SJCRH30 (cell line): ENCODE measurements around the gene ODC1. TPM values are rescaled to one million over a fixed set of nuclear protein-coding genes. Genes with fewer than 3 reads are reported as not detected.
A peak's percentile ranks its signal among the peaks of the same experiment; 100 is the strongest.
"Not testable (repeated sequence)": the region's sequence is repeated elsewhere in the genome, so short reads cannot be mapped to it uniquely, and the experiment has no call there.

Experiments
- DNase-seq, 2 experiments: peaks; one replicate each; pipeline ENCODE4 v3.0.0-alpha.2; 2015 to 2020
- H3K27ac ChIP-seq: fragments of 250-450 bp; sonication (Bioruptor Pico); 2 replicates; pipeline ENCODE4 v1.5.1; 2020; ENCODE audit warnings: mild to moderate bottlenecking, moderate library complexity
- H3K27me3 ChIP-seq: fragments of 250-450 bp; sonication (Bioruptor Pico); 2 replicates; pipeline ENCODE4 v1.5.1; 2020; ENCODE audit warnings: mild to moderate bottlenecking, moderate library complexity
- H3K36me3 ChIP-seq: fragments of 250-450 bp; sonication (Bioruptor Pico); 2 replicates; pipeline ENCODE4 v1.5.1; 2020; ENCODE audit warnings: mild to moderate bottlenecking, moderate library complexity
- H3K4me1 ChIP-seq: fragments of 250-450 bp; sonication (Bioruptor Pico); 2 replicates; pipeline ENCODE4 v1.5.1; 2020; ENCODE audit warnings: mild to moderate bottlenecking, moderate library complexity
- H3K4me3 ChIP-seq: fragments of 250-450 bp; sonication (Bioruptor Pico); 2 replicates; pipeline ENCODE4 v1.5.1; 2020; ENCODE audit warnings: mild to moderate bottlenecking, moderate library complexity
- H3K9me3 ChIP-seq: fragments of 250-450 bp; sonication (Bioruptor Pico); replicated peaks from 2 replicates; pipeline ENCODE4 v1.5.1; 2020; ENCODE audit warnings: mild to moderate bottlenecking, moderate library complexity
- total RNA-seq: library from RNA; depleted of rRNA; stranded (reverse); fragments of >200 nt; shearing (Covaris generic); gene quantifications from 2 replicates; pipeline ENCODE4 v1.2.3, GENCODE V29; 2014

ODC1 gene
- total RNA-seq, 1 experiment from 2014 or later, result 380 TPM

DNA sequence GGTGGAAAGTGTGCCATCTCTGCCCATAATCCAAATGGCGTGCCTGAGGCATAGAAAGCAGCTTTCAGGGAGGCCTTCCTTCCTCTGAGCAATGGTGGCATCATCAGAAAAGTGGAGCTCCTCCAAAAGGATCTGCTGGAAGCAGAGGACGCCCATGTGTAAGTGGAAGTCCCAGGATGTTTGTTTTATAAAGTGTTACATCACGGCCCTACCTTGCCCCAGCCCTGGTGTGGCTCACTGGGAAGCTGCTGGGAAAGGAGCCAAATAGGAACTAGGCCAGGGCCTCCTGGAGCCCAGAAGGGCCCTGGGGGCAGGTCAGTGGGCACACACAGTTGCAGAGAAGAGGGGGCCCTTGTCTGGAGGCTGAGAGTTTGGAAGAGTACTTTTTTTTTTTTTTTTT lies 4.2 kb upstream of the ODC1 start:
- Histone ChIP-seq H3K27me3 (no peaks in the 10 kb centered on the region), H3K4me3 (no peak overlapping the region), H3K4me1 (peaks cover 22% of the 10 kb centered on the region), H3K9me3 (no peaks in the 10 kb centered on the region; the same call in 1 of the 2 replicates), H3K36me3 (no peaks in the 10 kb centered on the region), H3K27ac (no peak overlapping the region)
- peak; percentile 87 to 92 for DNase-seq

DNA sequence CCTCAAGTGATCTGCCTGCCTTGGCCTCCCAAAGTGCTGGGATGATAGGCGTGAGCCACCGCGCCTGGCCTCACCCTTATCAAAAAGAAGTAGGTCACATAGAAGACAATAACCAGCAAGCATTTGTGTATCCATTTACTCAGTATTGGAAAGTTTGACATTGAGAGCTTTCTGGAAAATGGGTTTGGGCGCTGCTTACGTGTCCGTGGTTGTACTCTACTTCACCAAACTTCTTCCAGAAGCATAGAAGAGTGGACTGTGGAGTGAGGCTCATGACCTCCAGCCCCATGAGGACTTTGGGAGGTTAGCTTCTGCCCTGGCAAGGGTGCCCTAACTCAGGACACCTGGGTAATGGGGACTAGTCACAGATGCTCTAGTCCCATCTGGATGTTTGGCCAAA lies 3.7 kb upstream of the ODC1 start:
- no peaks in the 10 kb centered on the region for H3K27me3 ChIP-seq
- no peaks in the 10 kb centered on the region for H3K36me3 ChIP-seq
- no peaks in the 10 kb centered on the region; the same call in 1 of the 2 replicates for H3K9me3 ChIP-seq
- no peak for DNase-seq
- no peak overlapping the region for H3K27ac ChIP-seq
- H3K4me3 ChIP-seq, result no peak overlapping the region
- H3K4me1 ChIP-seq, result peaks cover 22% of the 10 kb centered on the region

GRCh38 chr2:10449838-10450691 lies 1.9 kb upstream of the ODC1 start:
- Histone ChIP-seq H3K27ac (no peak overlapping the region), H3K4me1 (peaks cover 29% of the 10 kb centered on the region), H3K9me3 (no peaks in the 10 kb centered on the region; the same call in 1 of the 2 replicates), H3K4me3 (no peak overlapping the region), H3K27me3 (no peaks in the 10 kb centered on the region), H3K36me3 (peaks cover 2% of the 10 kb centered on the region)
- DNase-seq, result no peak

GRCh38 chr2:10449486-10449831 lies 1.3 kb upstream of the ODC1 start:
- no peak overlapping the region for H3K4me3 ChIP-seq
- no peak overlapping the region for H3K27ac ChIP-seq
- no peak for DNase-seq
- peaks cover 8% of the 10 kb centered on the region for H3K36me3 ChIP-seq
- H3K4me1 ChIP-seq, result peaks cover 29% of the 10 kb centered on the region
- no peaks in the 10 kb centered on the region; the same call in 1 of the 2 replicates for H3K9me3 ChIP-seq
- no peaks in the 10 kb centered on the region for H3K27me3 ChIP-seq

GRCh38 chr2:10448576-10449485 lies 704 bp upstream of the ODC1 start:
- H3K4me3 ChIP-seq, result peak overlapping the region; percentile 38
- no peaks in the 10 kb centered on the region; the same call in 1 of the 2 replicates for H3K9me3 ChIP-seq
- peak overlapping the region; percentile 85 for H3K27ac ChIP-seq
- peaks cover 29% of the 10 kb centered on the region for H3K4me1 ChIP-seq
- H3K36me3 ChIP-seq, result peaks cover 15% of the 10 kb centered on the region
- peak in 1 of 2 experiments; percentile 96 for DNase-seq
- no peaks in the 10 kb centered on the region for H3K27me3 ChIP-seq

DNA sequence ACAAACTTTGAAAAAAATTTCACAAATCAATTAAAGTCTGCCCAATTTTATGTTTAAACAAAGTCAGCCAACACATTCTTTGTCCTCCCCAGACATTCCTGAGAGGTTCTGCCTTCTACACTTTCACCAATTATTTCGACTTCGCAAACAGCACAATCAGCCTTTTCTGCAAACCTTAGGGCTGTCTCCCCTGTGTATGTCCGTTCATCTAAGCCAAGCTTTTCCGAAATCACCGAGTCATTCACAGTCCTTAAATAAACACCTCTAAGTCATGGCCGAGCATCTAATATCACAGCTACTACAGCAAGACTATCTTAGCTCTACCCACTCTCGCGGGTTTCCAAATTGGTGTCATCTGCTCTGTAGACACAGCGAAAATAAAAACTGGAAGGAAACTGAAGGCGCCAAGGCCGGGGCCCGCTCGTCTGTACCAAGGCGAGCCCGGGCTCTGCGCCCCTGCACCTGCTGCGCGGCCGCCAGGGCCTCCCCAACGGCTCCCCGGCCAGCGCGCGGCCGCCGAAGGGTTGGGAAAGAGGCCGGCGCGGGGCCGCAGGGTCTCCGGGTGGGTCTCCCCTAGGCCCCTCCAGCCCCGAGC lies 730 bp downstream of the ODC1 start:
- peak overlapping the region; percentile 73 for H3K27ac ChIP-seq
- H3K4me3 ChIP-seq, result peak overlapping the region; percentile 78
- peak; percentile 45 to 69 for DNase-seq
- peaks cover 17% of the 10 kb centered on the region for H3K4me1 ChIP-seq
- H3K27me3 ChIP-seq, result no peaks in the 10 kb centered on the region
- H3K36me3 ChIP-seq, result peaks cover 29% of the 10 kb centered on the region
- no peaks in the 10 kb centered on the region; the same call in 1 of the 2 replicates for H3K9me3 ChIP-seq

- H3K27me3 ChIP-seq, result no peaks in the 10 kb centered on the region
- H3K27ac ChIP-seq, result no peak overlapping the region
- peak overlapping the region; percentile 78 for H3K4me3 ChIP-seq
Measured at GRCh38 chr2:10446631-10447030, 1.5 kb downstream of the ODC1 start.

GRCh38 chr2:10444463-10444862 lies 3.7 kb downstream of the ODC1 start:
- H3K27ac ChIP-seq, result no peak overlapping the region
- H3K9me3 ChIP-seq, result no peaks in the 10 kb centered on the region; the same call in 1 of the 2 replicates
- no peak overlapping the region for H3K4me3 ChIP-seq
- peaks cover 58% of the 10 kb centered on the region for H3K36me3 ChIP-seq
- peaks cover 11% of the 10 kb centered on the region for H3K4me1 ChIP-seq
- H3K27me3 ChIP-seq, result no peaks in the 10 kb centered on the region
- no peak for DNase-seq

More at GRCh38 chr2:10446631-10447030, 1.5 kb downstream of the ODC1 start:
- Histone ChIP-seq H3K4me1 (peaks cover 11% of the 10 kb centered on the region), H3K9me3 (no peaks in the 10 kb centered on the region; the same call in 1 of the 2 replicates), H3K36me3 (peaks cover 37% of the 10 kb centered on the region)
- no peak for DNase-seq

GRCh38 chr2:10442469-10443126 lies 5.5 kb downstream of the ODC1 start:
- not testable (repeated sequence) for DNase-seq, H3K9me3 ChIP-seq, H3K4me1 ChIP-seq, H3K4me3 ChIP-seq, H3K27me3 ChIP-seq, H3K27ac ChIP-seq
- peaks cover 70% of the 10 kb centered on the region for H3K36me3 ChIP-seq

DNA sequence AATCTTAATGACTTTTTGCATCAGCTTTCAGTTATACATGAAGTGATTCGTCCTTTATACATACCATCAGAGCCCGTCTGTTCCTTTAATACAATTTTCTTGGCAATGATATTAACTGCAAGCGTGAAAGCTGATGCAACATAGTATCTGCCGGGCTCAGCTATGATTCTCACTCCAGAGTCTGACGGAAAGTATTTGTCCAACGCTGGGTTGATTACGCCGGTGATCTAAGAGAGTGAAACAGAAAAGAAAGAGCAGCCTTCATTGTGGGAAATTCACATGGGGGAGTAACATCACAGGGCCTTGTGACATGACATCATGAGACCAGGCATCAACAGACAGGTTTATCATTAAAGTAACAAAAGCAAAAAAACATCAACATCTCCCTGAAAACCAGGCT lies 6.2 kb downstream of the ODC1 start:
- DNase-seq, result no peak
- Histone ChIP-seq H3K36me3 (peaks cover 70% of the 10 kb centered on the region), H3K4me3 (no peak overlapping the region)

DNA sequence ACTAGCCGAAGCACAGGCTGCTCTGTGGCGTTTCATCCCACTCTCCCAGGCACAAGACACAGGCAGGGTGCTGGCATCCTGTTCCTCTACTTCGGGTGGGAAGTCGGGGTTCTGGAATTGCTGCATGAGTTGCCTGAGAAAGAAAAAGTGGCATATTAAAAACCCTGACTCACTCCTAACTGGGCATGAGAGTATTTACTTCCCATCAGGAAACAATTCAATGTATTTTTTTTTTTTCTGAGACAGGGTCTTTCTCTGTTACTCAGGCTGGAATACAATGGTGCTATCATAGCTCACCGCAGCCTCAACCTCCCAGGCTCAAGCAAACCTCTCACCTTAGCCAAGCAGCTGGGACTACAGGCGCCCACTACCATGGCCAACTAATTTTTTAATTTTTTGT lies 7.4 kb downstream of the ODC1 start:
- no peak for DNase-seq
- H3K9me3 ChIP-seq, result no peaks in the 10 kb centered on the region
- peaks cover 70% of the 10 kb centered on the region for H3K36me3 ChIP-seq
- no peaks in the 10 kb centered on the region for H3K27me3 ChIP-seq
- H3K4me1 ChIP-seq, result no peaks in the 10 kb centered on the region
- H3K4me3 ChIP-seq, result no peak overlapping the region
- H3K27ac ChIP-seq, result no peak overlapping the region

More for the DNA sequence above, 6.2 kb downstream of the ODC1 start:
- Histone ChIP-seq H3K9me3 (no peaks in the 10 kb centered on the region), H3K27me3 (no peaks in the 10 kb centered on the region), H3K27ac (no peak overlapping the region), H3K4me1 (0 out of 2 replicates have a peak, but pooled peaks cover 6% of the 10 kb centered on the region)

DNA sequence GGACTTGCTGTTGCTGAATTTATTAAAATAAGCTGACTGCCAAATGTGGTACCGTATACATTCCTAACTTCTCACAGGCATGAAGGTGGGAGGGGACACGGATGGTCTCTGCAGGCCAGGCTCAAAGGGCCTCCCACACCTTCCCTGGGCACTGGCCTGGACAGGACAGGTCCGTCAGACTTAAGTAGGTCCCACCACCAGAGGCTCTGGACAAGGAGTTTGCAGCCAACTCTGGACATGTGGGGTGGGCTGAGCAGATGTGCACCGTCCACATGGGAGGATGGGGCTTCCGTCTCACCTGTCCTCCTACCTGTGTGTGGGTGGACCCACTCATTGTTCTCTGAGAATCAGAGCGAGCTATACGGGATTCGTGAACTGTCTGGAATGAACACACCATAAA lies 8.2 kb downstream of the ODC1 start:
- Histone ChIP-seq H3K27me3 (no peaks in the 10 kb centered on the region), H3K36me3 (peaks cover 67% of the 10 kb centered on the region), H3K4me1 (no peaks in the 10 kb centered on the region), H3K27ac (no peak overlapping the region), H3K4me3 (no peak overlapping the region), H3K9me3 (no peaks in the 10 kb centered on the region)
- DNase-seq, result no peak

- peaks cover 60% of the 10 kb centered on the region for H3K36me3 ChIP-seq
- H3K9me3 ChIP-seq, result no peaks in the 10 kb centered on the region
- no peak overlapping the region for H3K4me3 ChIP-seq
- H3K27me3 ChIP-seq, result no peaks in the 10 kb centered on the region
- DNase-seq, result no peak
- H3K27ac ChIP-seq, result no peak overlapping the region
- peaks cover 1% of the 10 kb centered on the region; the same call in 1 of the 2 replicates for H3K4me1 ChIP-seq
Measured at GRCh38 chr2:10439185-10439879, 8.8 kb downstream of the ODC1 start.

GRCh38 chr2:10438688-10439087 lies 9.4 kb downstream of the ODC1 start:
- no peaks in the 10 kb centered on the region for H3K27me3 ChIP-seq
- peaks cover 54% of the 10 kb centered on the region for H3K36me3 ChIP-seq
- H3K4me1 ChIP-seq, result peaks cover 7% of the 10 kb centered on the region; the same call in 1 of the 2 replicates
- H3K27ac ChIP-seq, result no peak overlapping the region
- H3K4me3 ChIP-seq, result no peak overlapping the region
- no peaks in the 10 kb centered on the region for H3K9me3 ChIP-seq
- DNase-seq, result no peak
